ENCODE data around the gene ZSCAN9.
A peak's percentile ranks its signal among the peaks of the same experiment; 100 is the strongest.

ZSCAN9 gene

GRCh38 chr6:28251661-28252008, 26.6 kb downstream of the ZSCAN9 start:
- Histone ChIP-seq H3K4me3 (ENCODE audit: extremely low read depth, insufficient read depth, low read length, poor library complexity, severe bottlenecking) (peak overlapping the region; percentile 91), H3K27ac (ENCODE audit: low read depth, low read length, severe bottlenecking) (no peak overlapping the region), H3K4me1 (ENCODE audit: control insufficient read depth, insufficient read depth, low read length, poor library complexity, severe bottlenecking) (peaks cover 6% of the 10 kb centered on the region), H3K9me3 (ENCODE audit: control insufficient read depth, low read length) (no peaks in the 10 kb centered on the region), H3K36me3 (ENCODE audit: control insufficient read depth, insufficient read depth, low read length) (peaks cover 17% of the 10 kb centered on the region)
- 0% methylated on average over 14 to 20 of the region's 25 CpGs for WGBS, 2 experiments (ENCODE audit: insufficient coverage in 2 of 2)

- Histone ChIP-seq H3K36me3 (ENCODE audit: control insufficient read depth, insufficient read depth, low read length) (peaks cover 10% of the 10 kb centered on the region), H3K9me3 (ENCODE audit: control insufficient read depth, low read length) (no peaks in the 10 kb centered on the region), H3K4me1 (ENCODE audit: control insufficient read depth, insufficient read depth, low read length, poor library complexity, severe bottlenecking) (peaks cover 6% of the 10 kb centered on the region), H3K27ac (ENCODE audit: low read depth, low read length, severe bottlenecking) (no peak within 1 kb of the TSS), H3K4me3 (ENCODE audit: extremely low read depth, insufficient read depth, low read length, poor library complexity, severe bottlenecking) (peak within 1 kb of the TSS; percentile 91)
- 13 to 16% methylated on average over 6 to 9 of the region's 14 CpGs for WGBS, 2 experiments (ENCODE audit: insufficient coverage in 2 of 2)
Observed at GRCh38 chr6:28252009-28252975, 27.2 kb downstream of the ZSCAN9 start, which contains the start of gene ZKSCAN4. TSS of gene ZKSCAN4 (minus strand) at chr6:28252269. CDS start at chr6:28251980, 289 bp downstream.

- H3K27ac ChIP-seq (ENCODE audit: low read depth, low read length, severe bottlenecking), result no peak overlapping the region
- H3K9me3 ChIP-seq (ENCODE audit: control insufficient read depth, low read length), result no peaks in the 10 kb centered on the region
- H3K4me3 ChIP-seq (ENCODE audit: extremely low read depth, insufficient read depth, low read length, poor library complexity, severe bottlenecking), result no peak overlapping the region
- WGBS, 2 experiments (ENCODE audit: insufficient coverage in 2 of 2), result 57 to 82% methylated on average over 1 of the region's 1 CpG
- no peaks in the 10 kb centered on the region for H3K36me3 ChIP-seq (ENCODE audit: control insufficient read depth, insufficient read depth, low read length)
- peaks cover 6% of the 10 kb centered on the region for H3K4me1 ChIP-seq (ENCODE audit: control insufficient read depth, insufficient read depth, low read length, poor library complexity, severe bottlenecking)
Observed at GRCh38 chr6:28254121-28254519, 29.0 kb downstream of the ZSCAN9 start.

GRCh38 chr6:28257042-28257441, 32.0 kb downstream of the ZSCAN9 start:
- Histone ChIP-seq H3K27ac (ENCODE audit: low read depth, low read length, severe bottlenecking) (no peak overlapping the region), H3K9me3 (ENCODE audit: control insufficient read depth, low read length) (no peaks in the 10 kb centered on the region), H3K36me3 (ENCODE audit: control insufficient read depth, insufficient read depth, low read length) (no peaks in the 10 kb centered on the region), H3K4me1 (ENCODE audit: control insufficient read depth, insufficient read depth, low read length, poor library complexity, severe bottlenecking) (no peaks in the 10 kb centered on the region), H3K4me3 (ENCODE audit: extremely low read depth, insufficient read depth, low read length, poor library complexity, severe bottlenecking) (no peak overlapping the region)
- no CpG with 5 or more reads among the region's 1 CpG for WGBS, 2 experiments (ENCODE audit: insufficient coverage in 2 of 2)

GRCh38 chr6:28258877-28259777, 34.1 kb downstream of the ZSCAN9 start, which contains the start of gene NKAPL:
TSS of gene NKAPL (plus strand) at chr6:28259297. CDS start at chr6:28259372, 75 bp downstream.
- Histone ChIP-seq H3K4me3 (ENCODE audit: extremely low read depth, insufficient read depth, low read length, poor library complexity, severe bottlenecking) (no peak within 1 kb of the TSS), H3K36me3 (ENCODE audit: control insufficient read depth, insufficient read depth, low read length) (no peaks in the 10 kb centered on the region)
- 92 to 94% methylated on average over 49 to 58 of the region's 58 CpGs for WGBS, 2 experiments (ENCODE audit: insufficient coverage in 2 of 2)

GRCh38 chr6:28263922-28264321, 38.8 kb downstream of the ZSCAN9 start:
- no CpG with 5 or more reads among the region's 2 CpGs for WGBS, 2 experiments (ENCODE audit: insufficient coverage in 2 of 2)
- Histone ChIP-seq H3K9me3 (ENCODE audit: control insufficient read depth, low read length) (no peaks in the 10 kb centered on the region), H3K27ac (ENCODE audit: low read depth, low read length, severe bottlenecking) (no peak overlapping the region), H3K4me1 (ENCODE audit: control insufficient read depth, insufficient read depth, low read length, poor library complexity, severe bottlenecking) (peaks cover 8% of the 10 kb centered on the region), H3K4me3 (ENCODE audit: extremely low read depth, insufficient read depth, low read length, poor library complexity, severe bottlenecking) (no peak overlapping the region), H3K36me3 (ENCODE audit: control insufficient read depth, insufficient read depth, low read length) (no peaks in the 10 kb centered on the region)

More at GRCh38 chr6:28258877-28259777, 34.1 kb downstream of the ZSCAN9 start, which contains the start of gene NKAPL:
- H3K4me1 ChIP-seq (ENCODE audit: control insufficient read depth, insufficient read depth, low read length, poor library complexity, severe bottlenecking), result no peaks in the 10 kb centered on the region
- no peaks in the 10 kb centered on the region for H3K9me3 ChIP-seq (ENCODE audit: control insufficient read depth, low read length)
- no peak within 1 kb of the TSS for H3K27ac ChIP-seq (ENCODE audit: low read depth, low read length, severe bottlenecking)

GRCh38 chr6:28264834-28265401, 39.8 kb downstream of the ZSCAN9 start:
- H3K36me3 ChIP-seq (ENCODE audit: control insufficient read depth, insufficient read depth, low read length), result no peaks in the 10 kb centered on the region
- 60% methylated on average over 1 of the region's 4 CpGs for WGBS, 2 experiments (ENCODE audit: insufficient coverage in 2 of 2)
- no peak overlapping the region for H3K4me3 ChIP-seq (ENCODE audit: extremely low read depth, insufficient read depth, low read length, poor library complexity, severe bottlenecking)
- H3K27ac ChIP-seq (ENCODE audit: low read depth, low read length, severe bottlenecking), result no peak overlapping the region
- no peaks in the 10 kb centered on the region for H3K9me3 ChIP-seq (ENCODE audit: control insufficient read depth, low read length)
- peaks cover 8% of the 10 kb centered on the region for H3K4me1 ChIP-seq (ENCODE audit: control insufficient read depth, insufficient read depth, low read length, poor library complexity, severe bottlenecking)

- Histone ChIP-seq H3K27ac (ENCODE audit: low read depth, low read length, severe bottlenecking) (peak overlapping the region; percentile 86), H3K9me3 (ENCODE audit: control insufficient read depth, low read length) (no peaks in the 10 kb centered on the region), H3K4me1 (ENCODE audit: control insufficient read depth, insufficient read depth, low read length, poor library complexity, severe bottlenecking) (peaks cover 8% of the 10 kb centered on the region), H3K4me3 (ENCODE audit: extremely low read depth, insufficient read depth, low read length, poor library complexity, severe bottlenecking) (peak overlapping the region; percentile 71), H3K36me3 (ENCODE audit: control insufficient read depth, insufficient read depth, low read length) (peaks cover 6% of the 10 kb centered on the region)
- 60% methylated on average over 2 of the region's 5 CpGs; no CpG with 5 or more reads in 1 of the 2 experiments for WGBS, 2 experiments (ENCODE audit: insufficient coverage in 2 of 2)
Observed at GRCh38 chr6:28266563-28266961, 41.5 kb downstream of the ZSCAN9 start.

- peaks cover 12% of the 10 kb centered on the region for H3K36me3 ChIP-seq (ENCODE audit: control insufficient read depth, insufficient read depth, low read length)
- no peaks in the 10 kb centered on the region for H3K9me3 ChIP-seq (ENCODE audit: control insufficient read depth, low read length)
- 0 to 2% methylated on average over 21 to 22 of the region's 32 CpGs for WGBS, 2 experiments (ENCODE audit: insufficient coverage in 2 of 2)
- peaks cover 8% of the 10 kb centered on the region for H3K4me1 ChIP-seq (ENCODE audit: control insufficient read depth, insufficient read depth, low read length, poor library complexity, severe bottlenecking)
- peak within 1 kb of the TSS; percentile 71 for H3K4me3 ChIP-seq (ENCODE audit: extremely low read depth, insufficient read depth, low read length, poor library complexity, severe bottlenecking)
- peak within 1 kb of the TSS; percentile 86 for H3K27ac ChIP-seq (ENCODE audit: low read depth, low read length, severe bottlenecking)
Observed at GRCh38 chr6:28266962-28267694, 42.1 kb downstream of the ZSCAN9 start, which contains the start of gene ZSCAN26. TSS of gene ZSCAN26 (plus strand) at chr6:28267143. CDS start at chr6:28271920, 4,777 bp downstream.
